Measurements from ENCODE around the gene WWOX.

GRCh38 chr16:79074541-79074940 is 975.1 kb downstream of the WWOX start:
- TF ChIP-seq, protein P1, sequence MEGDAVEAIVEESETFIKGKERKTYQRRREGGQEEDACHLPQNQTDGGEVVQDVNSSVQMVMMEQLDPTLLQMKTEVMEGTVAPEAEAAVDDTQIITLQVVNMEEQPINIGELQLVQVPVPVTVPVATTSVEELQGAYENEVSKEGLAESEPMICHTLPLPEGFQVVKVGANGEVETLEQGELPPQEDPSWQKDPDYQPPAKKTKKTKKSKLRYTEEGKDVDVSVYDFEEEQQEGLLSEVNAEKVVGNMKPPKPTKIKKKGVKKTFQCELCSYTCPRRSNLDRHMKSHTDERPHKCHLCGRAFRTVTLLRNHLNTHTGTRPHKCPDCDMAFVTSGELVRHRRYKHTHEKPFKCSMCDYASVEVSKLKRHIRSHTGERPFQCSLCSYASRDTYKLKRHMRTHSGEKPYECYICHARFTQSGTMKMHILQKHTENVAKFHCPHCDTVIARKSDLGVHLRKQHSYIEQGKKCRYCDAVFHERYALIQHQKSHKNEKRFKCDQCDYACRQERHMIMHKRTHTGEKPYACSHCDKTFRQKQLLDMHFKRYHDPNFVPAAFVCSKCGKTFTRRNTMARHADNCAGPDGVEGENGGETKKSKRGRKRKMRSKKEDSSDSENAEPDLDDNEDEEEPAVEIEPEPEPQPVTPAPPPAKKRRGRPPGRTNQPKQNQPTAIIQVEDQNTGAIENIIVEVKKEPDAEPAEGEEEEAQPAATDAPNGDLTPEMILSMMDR (IDR thresholded peaks at IDR 0.05): no peak
- TF ChIP-seq POLR2A (IDR thresholded peaks at IDR 0.05): no peak
- TF ChIP-seq POLR2AphosphoS5 (IDR thresholded peaks at IDR 0.05): no peak

All from gastroesophageal sphincter (tissue), 3 donors.